Naive thymus-derived CD4-positive, alpha-beta T cell (primary cell): ENCODE data around the gene LRRFIP1. TPM values are rescaled to one million over a fixed set of nuclear protein-coding genes. Genes with fewer than 3 reads are reported as not detected.

Source experiments
- ATAC-seq: fragments of 150-1000 bp; cut with Tn5 transposase; 2 replicates; pipeline ENCODE4 v1.10.0; 2021; ENCODE audit warnings: mild to moderate bottlenecking, moderate library complexity
- CTCF ChIA-PET: fragments of 350-600 bp; sonication (Branson Sonifier 250); formaldehyde crosslinking; loops from one replicate; lab custom pipeline; 2021; ENCODE audit warnings: antibody characterized with exemption; lab: Charles Lee
- POLR2A ChIA-PET: fragments of 350-600 bp; sonication (Branson Sonifier 250); formaldehyde crosslinking; loops from one replicate; lab custom pipeline; 2021; ENCODE audit warnings: antibody characterized with exemption, inconsistent platforms; lab: Charles Lee
- DNase-seq, 9 donors: peaks; one replicate each; pipeline versions ENCODE4 v3.0.0 to v3.0.0-alpha.2; 2020 to 2022; ENCODE audit warnings: mixed read lengths in 1 of 9
- H3K27ac ChIP-seq: one replicate; pipeline ENCODE4 v1.7.0; 2013; ENCODE audit warnings: mild to moderate bottlenecking, low read depth, low read length, moderate library complexity
- H3K27me3 ChIP-seq, 2 donors: one replicate each; pipeline ENCODE4 v1.7.0; 2013; ENCODE audit warnings: low read length in 2 of 2, mild to moderate bottlenecking in 2 of 2, moderate library complexity in 2 of 2; ENCODE audit not compliant: control insufficient read depth in 2 of 2, insufficient read depth in 2 of 2
- H3K36me3 ChIP-seq, 3 experiments: 1 replicate in 2 of 3; 2 replicates in 1 of 3; pipeline ENCODE4 v1.7.0; 2013; ENCODE audit warnings: low read length in 3 of 3, mild to moderate bottlenecking in 3 of 3, moderate library complexity in 1 of 3; ENCODE audit not compliant: insufficient read depth in 3 of 3, control insufficient read depth in 2 of 3
- H3K4me1 ChIP-seq, 2 donors: one replicate each; pipeline ENCODE4 v1.7.0; 2013; ENCODE audit warnings: low read length in 2 of 2, mild to moderate bottlenecking in 2 of 2, moderate library complexity in 1 of 2; ENCODE audit not compliant: control insufficient read depth in 2 of 2, insufficient read depth in 2 of 2
- H3K4me3 ChIP-seq: 2 replicates; pipeline ENCODE4 v1.7.0; 2013; ENCODE audit warnings: mild to moderate bottlenecking, low read length
- H3K9me3 ChIP-seq, 3 experiments: 1 replicate in 2 of 3; 2 replicates in 1 of 3; pipeline ENCODE4 v1.7.0; 2013; ENCODE audit warnings: low read length in 3 of 3; ENCODE audit not compliant: control insufficient read depth in 2 of 3
- H3K27ac Mint-ChIP-seq, 9 donors: one replicate each; pipeline ENCODE4 v1.8.0; 2020 to 2022; ENCODE audit warnings: mixed read lengths in 9 of 9, mild to moderate bottlenecking in 8 of 9, moderate library complexity in 5 of 9, inconsistent platforms in 2 of 9
- H3K27me3 Mint-ChIP-seq, 5 donors: one replicate each; pipeline ENCODE4 v1.8.0; 2021 to 2022; ENCODE audit warnings: mixed read lengths in 5 of 5, mild to moderate bottlenecking in 1 of 5
- H3K36me3 Mint-ChIP-seq, 5 donors: one replicate each; pipeline ENCODE4 v1.8.0; 2020 to 2022; ENCODE audit warnings: mixed read lengths in 5 of 5, mild to moderate bottlenecking in 3 of 5, inconsistent platforms in 1 of 5
- H3K4me1 Mint-ChIP-seq, 7 donors: one replicate each; pipeline ENCODE4 v1.8.0; 2020 to 2022; ENCODE audit warnings: mixed read lengths in 7 of 7, mild to moderate bottlenecking in 3 of 7, inconsistent platforms in 1 of 7
- H3K4me3 Mint-ChIP-seq, 10 donors: one replicate each; pipeline ENCODE4 v1.8.0; 2020 to 2022; ENCODE audit warnings: mild to moderate bottlenecking in 10 of 10, mixed read lengths in 10 of 10, moderate library complexity in 6 of 10, inconsistent platforms in 2 of 10
- H3K9me3 Mint-ChIP-seq, 11 donors: one replicate each; pipeline ENCODE4 v1.8.0; 2020 to 2022; ENCODE audit warnings: mixed read lengths in 11 of 11, mild to moderate bottlenecking in 4 of 11, inconsistent platforms in 1 of 11, moderate library complexity in 1 of 11
- intact Hi-C, 2 donors: fragments of 100-400 bp; cut with micrococcal nuclease; formaldehyde crosslinking; loops; one replicate each; pipeline ENCODE4 v1.15.1; 2023
- polyA plus RNA-seq, 2 donors: library from polyadenylated mRNA; unstranded; fragments of 300-500 nt; fragmentation: Illumina TruSeq; gene quantifications; one replicate each; pipeline ENCODE4 v1.2.3, GENCODE V29; 2021
- total RNA-seq, 6 experiments: library from RNA in 5 of 6; stranded (reverse) in 5 of 6; gene quantifications; 1 replicate in 5 of 6; 2 replicates in 1 of 6; pipeline ENCODE4 v1.2.3 and lab custom pipeline; 2021 to 2026

The LRRFIP1 gene
- total and polyA plus RNA-seq, 7 experiments from 2014 or later, result 82.2 to 257 (median 105) TPM

DNA sequence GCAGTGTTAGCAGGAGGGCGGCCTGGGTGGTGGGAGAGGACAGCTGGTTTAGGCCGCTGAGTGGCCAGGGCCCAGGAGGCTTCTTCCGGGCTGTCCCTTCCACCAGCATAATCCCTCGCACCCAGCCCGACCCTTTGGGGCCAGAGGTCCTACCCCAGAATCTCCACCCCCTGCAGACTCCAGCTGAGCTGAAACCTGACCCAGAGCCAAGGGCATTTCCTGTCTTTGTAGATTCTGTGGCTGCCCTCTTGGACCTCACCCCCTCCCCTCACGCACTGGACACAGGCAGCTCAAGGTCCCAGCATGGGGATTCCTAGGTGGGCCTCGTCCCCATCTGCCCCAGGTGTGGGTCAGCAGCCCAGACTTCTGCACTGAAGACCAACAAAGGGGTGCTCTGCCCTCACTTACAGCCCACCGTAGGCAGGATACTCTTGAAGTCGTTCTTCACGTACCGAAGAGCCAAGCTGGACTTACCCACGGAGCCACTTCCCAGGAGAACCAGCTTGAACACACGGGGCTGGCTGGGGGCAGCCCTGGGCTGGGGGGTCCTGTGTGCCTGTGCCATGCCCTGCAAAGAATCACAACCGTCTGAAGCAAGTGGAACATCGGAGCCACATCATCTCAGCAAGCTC lies 41.7 kb upstream of the LRRFIP1 start:
- no peaks in the 10 kb centered on the region for H3K36me3 Mint-ChIP-seq
- Histone ChIP-seq H3K4me1 (no peaks in the 10 kb centered on the region), H3K27ac (no peak overlapping the region), H3K4me3 (no peak overlapping the region), H3K9me3 (no peaks in the 10 kb centered on the region), H3K36me3 (no peaks in the 10 kb centered on the region), H3K27me3 (no peaks in the 10 kb centered on the region)
- intact Hi-C loops, result no loop called here
- H3K27me3 Mint-ChIP-seq, result peaks cover 0 to 13% (median 0%) of the 10 kb centered on the region in 5 donors
- ATAC-seq, result no peak
- H3K27ac Mint-ChIP-seq, result peak overlapping the region in 1 of 9 donors; percentile 59
- H3K4me1 Mint-ChIP-seq, result peaks cover 2 to 12% (median 5%) of the 10 kb centered on the region in 7 donors
- no peak for DNase-seq
- H3K4me3 Mint-ChIP-seq, result no peak overlapping the region
- ChIA-PET CTCF (interaction anchor here (0.7 to 0.8 kb wide), 2 partner anchors 12 to 17 kb away, joined by 3 read pairs; no protein-coding TSS in a partner anchor), POLR2A (interaction anchor here (0.6 kb wide), 1 partner anchor 17 kb away, joined by 3 read pairs; no protein-coding TSS in a partner anchor)
- no peaks in the 10 kb centered on the region for H3K9me3 Mint-ChIP-seq

- Histone ChIP-seq H3K27ac (no peak overlapping the region), H3K36me3 (no peaks in the 10 kb centered on the region), H3K4me1 (peaks cover 0 to 11% of the 10 kb centered on the region in 2 donors), H3K27me3 (no peaks in the 10 kb centered on the region), H3K9me3 (no peaks in the 10 kb centered on the region), H3K4me3 (no peak overlapping the region)
- peaks cover 9 to 17% (median 14%) of the 10 kb centered on the region in 7 donors for H3K4me1 Mint-ChIP-seq
- H3K27ac Mint-ChIP-seq, result peak overlapping the region in 1 of 9 donors; percentile 65
- CTCF ChIA-PET, result no interaction called here
- peaks cover 0 to 13% (median 0%) of the 10 kb centered on the region in 5 donors for H3K27me3 Mint-ChIP-seq
- ATAC-seq (no peak), DNase-seq (no peak)
- intact Hi-C loops, result no loop called here
- no peaks in the 10 kb centered on the region for H3K9me3 Mint-ChIP-seq
- POLR2A ChIA-PET, result no interaction called here
- H3K4me3 Mint-ChIP-seq, result no peak overlapping the region
- H3K36me3 Mint-ChIP-seq, result no peaks in the 10 kb centered on the region
Observed at GRCh38 chr2:237588044-237588696, 39.2 kb upstream of the LRRFIP1 start.

DNA sequence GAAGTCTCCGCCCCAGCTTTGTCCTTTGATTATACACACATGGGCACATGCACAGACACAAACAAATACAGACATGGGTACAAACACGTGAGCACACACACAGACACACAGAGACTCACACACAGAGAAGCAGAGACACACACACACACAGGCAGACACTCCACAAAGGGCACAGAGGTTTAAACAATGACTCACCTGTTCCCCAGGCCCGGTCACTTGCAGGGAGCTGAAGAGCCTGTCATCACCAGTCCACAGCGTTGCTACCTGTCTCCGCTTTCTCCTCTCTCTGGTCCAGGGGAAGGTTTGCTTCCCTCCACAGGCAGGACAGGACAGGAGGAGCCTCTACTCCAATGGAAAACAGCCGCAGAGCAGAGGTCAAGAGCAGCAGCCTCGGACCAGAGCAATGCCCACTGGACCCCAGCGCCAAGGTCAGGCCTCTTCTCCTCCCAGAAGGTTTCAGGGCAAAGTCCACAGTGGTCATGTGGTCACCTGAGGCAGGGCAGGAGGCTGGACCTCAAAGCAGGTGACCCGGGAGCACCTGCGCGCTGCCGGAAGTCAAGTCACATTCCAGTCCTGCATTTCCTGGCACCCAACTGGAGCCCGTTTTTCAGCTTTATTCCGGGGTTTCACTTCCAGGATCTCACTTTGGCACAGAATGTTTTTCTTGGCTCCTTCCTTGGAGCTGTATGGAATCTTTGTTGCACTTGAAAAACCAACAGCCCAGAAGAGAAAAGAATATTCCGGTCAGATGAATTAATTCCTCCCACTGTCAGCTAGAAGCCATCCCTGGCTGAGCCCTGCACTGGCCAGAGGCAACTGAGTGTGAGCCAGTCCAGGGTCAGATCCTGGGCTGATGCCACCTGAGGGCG lies 36.9 kb upstream of the LRRFIP1 start, which contains the start of gene RAB17:
Gene RAB17 (minus strand): TSS at position 463 of the 869 bp plus-strand sequence. CDS start 4,580 bp downstream, outside the sequence.
- ATAC-seq, result no peak
- peak within 1 kb of the TSS in 8 of 10 donors; percentile 19 to 62 (median 44) for H3K4me3 Mint-ChIP-seq
- CTCF ChIA-PET, result interaction anchor here (1.7 kb wide), 1 partner anchor 18 kb away, joined by 5 read pairs; no protein-coding TSS in a partner anchor
- DNase-seq, result no peak
- POLR2A ChIA-PET, result no interaction called here
- Histone ChIP-seq H3K27ac (no peak within 1 kb of the TSS), H3K4me1 (peaks cover 0 to 11% of the 10 kb centered on the region in 2 donors), H3K27me3 (no peaks in the 10 kb centered on the region), H3K9me3 (no peaks in the 10 kb centered on the region), H3K36me3 (no peaks in the 10 kb centered on the region), H3K4me3 (no peak within 1 kb of the TSS)
- peaks cover 0 to 13% (median 0%) of the 10 kb centered on the region in 5 donors for H3K27me3 Mint-ChIP-seq
- H3K4me1 Mint-ChIP-seq, result peaks cover 9 to 17% (median 14%) of the 10 kb centered on the region in 7 donors
- intact Hi-C loops, result no loop called here
- H3K27ac Mint-ChIP-seq, result peak within 1 kb of the TSS in 5 of 9 donors; percentile 17 to 81 (median 47)
- H3K9me3 Mint-ChIP-seq, result no peaks in the 10 kb centered on the region
- no peaks in the 10 kb centered on the region for H3K36me3 Mint-ChIP-seq

DNA sequence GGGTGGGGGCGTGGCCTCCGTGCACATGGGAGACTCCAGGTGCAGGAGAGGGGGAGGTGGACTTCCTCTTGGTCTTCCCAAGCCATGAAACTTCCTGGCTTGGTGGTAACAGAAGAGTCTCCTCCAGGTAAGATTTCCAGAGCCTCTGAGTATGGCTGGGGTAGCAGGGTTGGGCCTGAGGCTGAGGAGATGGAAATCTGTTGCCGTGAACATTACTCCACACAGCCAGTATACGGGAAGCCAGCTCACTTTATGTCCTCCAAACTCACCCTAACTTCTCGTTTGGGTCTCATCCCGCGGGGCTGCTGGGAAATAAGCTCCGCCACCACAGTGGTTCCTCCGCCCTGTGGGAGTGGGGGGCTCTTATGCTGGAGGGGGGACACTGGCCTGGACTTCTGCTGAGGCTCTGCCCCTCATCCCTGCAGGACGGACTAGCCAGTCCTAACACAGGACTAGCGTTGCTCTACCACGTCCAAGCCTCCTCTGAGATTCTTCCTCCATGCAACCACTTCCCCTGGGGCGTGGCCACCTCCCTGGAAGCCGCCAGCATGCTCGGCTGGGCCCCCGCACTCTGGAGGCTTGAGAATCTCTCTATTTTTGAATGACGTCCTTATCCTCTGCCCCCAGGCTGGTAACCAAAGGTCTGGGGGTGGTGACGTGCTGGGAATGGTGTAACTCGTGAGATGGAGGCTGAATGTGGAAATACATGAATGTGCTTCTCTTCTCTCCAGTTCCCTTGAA lies 36.1 kb upstream of the LRRFIP1 start:
- POLR2A ChIA-PET, result interaction anchor here (0.7 kb wide), 1 partner anchor 36 kb away, joined by 3 read pairs; no protein-coding TSS in a partner anchor
- no peaks in the 10 kb centered on the region for H3K27me3 ChIP-seq
- peaks cover 0 to 13% (median 0%) of the 10 kb centered on the region in 5 donors for H3K27me3 Mint-ChIP-seq
- peak overlapping the region in 8 of 10 donors; percentile 19 to 62 (median 44) for H3K4me3 Mint-ChIP-seq
- H3K9me3 Mint-ChIP-seq, result no peaks in the 10 kb centered on the region
- ATAC-seq (peak; percentile 57), DNase-seq (peak in 1 of 9 donors; percentile 19)
- H3K4me1 Mint-ChIP-seq, result peaks cover 10 to 17% (median 14%) of the 10 kb centered on the region in 7 donors
- no peaks in the 10 kb centered on the region for H3K36me3 ChIP-seq
- H3K9me3 ChIP-seq, result no peaks in the 10 kb centered on the region
- peaks cover 0 to 11% of the 10 kb centered on the region in 2 donors for H3K4me1 ChIP-seq
- intact Hi-C loops, result no loop called here
- no peak overlapping the region for H3K4me3 ChIP-seq
- no peaks in the 10 kb centered on the region for H3K36me3 Mint-ChIP-seq
- CTCF ChIA-PET, result interaction anchor here (1.2 to 1.7 kb wide), 2 partner anchors 13 to 19 kb away, joined by 4 to 5 read pairs; no protein-coding TSS in a partner anchor
- H3K27ac ChIP-seq, result no peak overlapping the region
- H3K27ac Mint-ChIP-seq, result peak overlapping the region in 6 of 9 donors; percentile 17 to 81 (median 38)

DNA sequence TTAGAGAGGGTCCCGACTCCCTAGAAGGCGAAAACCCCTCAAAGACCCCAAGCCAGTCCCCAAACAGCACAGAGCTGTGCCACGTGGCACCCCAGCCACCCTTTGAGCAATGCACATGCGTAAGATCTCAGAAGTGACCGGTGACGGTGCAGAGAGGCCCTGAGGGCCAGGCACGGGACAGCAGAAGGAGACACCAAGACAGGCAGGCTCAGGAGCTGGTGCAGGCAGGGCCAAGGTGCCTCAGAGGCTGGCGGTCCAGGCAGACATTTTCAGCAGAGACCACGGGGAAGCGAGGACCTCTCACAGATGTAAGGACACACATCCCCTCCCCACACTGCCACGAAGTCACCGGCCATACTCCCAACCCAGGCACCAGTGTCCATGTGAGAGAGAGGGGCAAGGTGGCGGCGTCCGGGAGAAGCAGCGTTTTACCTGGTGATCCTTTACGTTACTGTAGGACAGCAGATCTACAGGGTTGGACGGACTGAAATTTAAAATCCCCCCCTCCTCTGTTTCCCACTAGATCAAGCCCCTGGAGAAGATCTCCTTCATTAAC lies 34.9 kb upstream of the LRRFIP1 start:
- Histone ChIP-seq H3K9me3 (no peaks in the 10 kb centered on the region), H3K4me3 (no peak overlapping the region), H3K27ac (no peak overlapping the region), H3K4me1 (peaks cover 0 to 11% of the 10 kb centered on the region in 2 donors), H3K27me3 (no peaks in the 10 kb centered on the region), H3K36me3 (no peaks in the 10 kb centered on the region)
- H3K27me3 Mint-ChIP-seq, result peaks cover 0 to 5% (median 0%) of the 10 kb centered on the region in 5 donors
- ChIA-PET CTCF (interaction anchor here (0.7 to 1.2 kb wide), 4 partner anchors 9 to 47 kb away, joined by 3 to 7 read pairs (median 4); no protein-coding TSS in a partner anchor), POLR2A (interaction anchor here (0.8 kb wide), 1 partner anchor 10 kb away, joined by 3 read pairs; no protein-coding TSS in a partner anchor)
- intact Hi-C loops, result no loop called here
- no peak for DNase-seq
- peaks cover 10 to 17% (median 15%) of the 10 kb centered on the region in 7 donors for H3K4me1 Mint-ChIP-seq
- ATAC-seq, result no peak
- H3K36me3 Mint-ChIP-seq, result no peaks in the 10 kb centered on the region
- no peaks in the 10 kb centered on the region for H3K9me3 Mint-ChIP-seq
- no peak overlapping the region for H3K4me3 Mint-ChIP-seq
- H3K27ac Mint-ChIP-seq, result peak overlapping the region in 1 of 9 donors; percentile 67
